Measurements from ENCODE around the gene NAB2.
"Not testable (repeated sequence)": the region's sequence is repeated elsewhere in the genome, so short reads cannot be mapped to it uniquely, and the experiment has no call there.

NAB2 gene

GRCh38 chr12:57111031-57111734 lies 22.3 kb downstream of the NAB2 start, which contains the start of gene STAT6:
STAT6 (minus strand) TSS chr12:57111362; CDS start chr12:57108278, 3,084 bp downstream.
- peak; percentile 70 to 74 for DNase-seq (ENCODE audit: low read depth in 2 of 2)

GRCh38 chr12:57112492-57113294 lies 23.8 kb downstream of the NAB2 start:
- DNase-seq (ENCODE audit: low read depth in 2 of 2), result peak in 1 of 2 donors; percentile 83

GRCh38 chr12:57116580-57117281 lies 27.8 kb downstream of the NAB2 start:
- DNase-seq (ENCODE audit: low read depth in 2 of 2), result no peak

GRCh38 chr12:57118711-57119271 lies 29.9 kb downstream of the NAB2 start:
- DNase-seq (ENCODE audit: low read depth in 2 of 2), result no peak

- no peak for DNase-seq (ENCODE audit: low read depth in 2 of 2)
These were observed 30.6 kb downstream of the NAB2 start for GRCh38 chr12:57119294-57120085.

- not testable (repeated sequence) for DNase-seq (ENCODE audit: low read depth in 2 of 2)
These were observed 31.8 kb downstream of the NAB2 start for GRCh38 chr12:57120718-57121117.

GRCh38 chr12:57123813-57124212 lies 34.9 kb downstream of the NAB2 start:
- DNase-seq (ENCODE audit: low read depth in 2 of 2), result no peak

- DNase-seq (ENCODE audit: low read depth in 2 of 2), result peak; percentile 65 to 66
These were observed 35.5 kb downstream of the NAB2 start for GRCh38 chr12:57124261-57124877.

- no peak for DNase-seq (ENCODE audit: low read depth in 2 of 2)
These were observed 37.1 kb downstream of the NAB2 start for GRCh38 chr12:57126061-57126460.

- DNase-seq (ENCODE audit: low read depth in 2 of 2), result no peak
These were observed 37.6 kb downstream of the NAB2 start for GRCh38 chr12:57126561-57126960.

GRCh38 chr12:57127101-57127725 lies 38.3 kb downstream of the NAB2 start:
- DNase-seq (ENCODE audit: low read depth in 2 of 2), result peak in 1 of 2 donors; percentile 35

GRCh38 chr12:57127726-57128518 lies 39.0 kb downstream of the NAB2 start, which contains the start of gene LRP1:
LRP1 (plus strand) TSS chr12:57128483; CDS start chr12:57128965, 482 bp downstream.
- DNase-seq (ENCODE audit: low read depth in 2 of 2), result peak; percentile 55 to 68

- no peak for DNase-seq (ENCODE audit: low read depth in 2 of 2)
These were observed 39.8 kb downstream of the NAB2 start for GRCh38 chr12:57128519-57129247.

GRCh38 chr12:57129321-57129842 lies 40.5 kb downstream of the NAB2 start:
- no peak for DNase-seq (ENCODE audit: low read depth in 2 of 2)

GRCh38 chr12:57129889-57130288 lies 41.0 kb downstream of the NAB2 start:
- no peak for DNase-seq (ENCODE audit: low read depth in 2 of 2)

- DNase-seq (ENCODE audit: low read depth in 2 of 2), result no peak
These were observed 42.0 kb downstream of the NAB2 start for GRCh38 chr12:57130941-57131340.

GRCh38 chr12:57131896-57132744 lies 43.2 kb downstream of the NAB2 start:
- no peak for DNase-seq (ENCODE audit: low read depth in 2 of 2)
